ENCODE results near the gene SEZ6L.

DNA sequence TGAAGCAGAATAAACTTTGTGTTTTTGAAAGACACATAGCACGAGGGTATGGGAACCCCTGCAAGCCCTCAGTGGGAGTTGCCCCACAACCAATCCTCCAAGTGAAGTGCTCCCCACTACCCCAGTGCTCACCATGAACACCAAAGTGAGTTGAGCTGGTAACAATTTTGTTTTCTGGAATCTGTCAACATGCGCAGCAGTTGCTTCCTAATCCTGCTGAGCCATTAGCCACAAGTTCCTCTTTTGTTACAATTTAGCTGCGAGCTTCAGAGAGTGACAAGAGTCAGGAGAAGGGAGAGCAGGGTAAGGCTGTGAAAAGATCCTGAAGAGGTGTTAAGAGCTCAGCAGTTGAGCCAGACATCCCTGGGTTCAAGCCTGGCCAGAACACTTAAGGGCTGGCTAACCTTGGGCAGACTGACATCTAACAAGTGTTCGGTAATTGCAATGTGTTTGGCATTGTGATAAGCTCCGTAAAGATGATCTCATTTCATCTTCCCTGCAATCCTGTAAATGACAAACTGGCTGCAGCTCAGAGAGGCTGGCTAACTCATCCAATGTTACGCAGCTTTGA lies 235.7 kb downstream of the SEZ6L start:
- TF ChIP-seq, protein P1, sequence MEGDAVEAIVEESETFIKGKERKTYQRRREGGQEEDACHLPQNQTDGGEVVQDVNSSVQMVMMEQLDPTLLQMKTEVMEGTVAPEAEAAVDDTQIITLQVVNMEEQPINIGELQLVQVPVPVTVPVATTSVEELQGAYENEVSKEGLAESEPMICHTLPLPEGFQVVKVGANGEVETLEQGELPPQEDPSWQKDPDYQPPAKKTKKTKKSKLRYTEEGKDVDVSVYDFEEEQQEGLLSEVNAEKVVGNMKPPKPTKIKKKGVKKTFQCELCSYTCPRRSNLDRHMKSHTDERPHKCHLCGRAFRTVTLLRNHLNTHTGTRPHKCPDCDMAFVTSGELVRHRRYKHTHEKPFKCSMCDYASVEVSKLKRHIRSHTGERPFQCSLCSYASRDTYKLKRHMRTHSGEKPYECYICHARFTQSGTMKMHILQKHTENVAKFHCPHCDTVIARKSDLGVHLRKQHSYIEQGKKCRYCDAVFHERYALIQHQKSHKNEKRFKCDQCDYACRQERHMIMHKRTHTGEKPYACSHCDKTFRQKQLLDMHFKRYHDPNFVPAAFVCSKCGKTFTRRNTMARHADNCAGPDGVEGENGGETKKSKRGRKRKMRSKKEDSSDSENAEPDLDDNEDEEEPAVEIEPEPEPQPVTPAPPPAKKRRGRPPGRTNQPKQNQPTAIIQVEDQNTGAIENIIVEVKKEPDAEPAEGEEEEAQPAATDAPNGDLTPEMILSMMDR (optimal IDR thresholded peaks at IDR 0.05 in 1 of 3, IDR thresholded peaks at IDR 0.05 in 1 of 3, conservative IDR thresholded peaks at IDR 0.05 in 1 of 3; ENCODE audit: extremely low read depth in 1 of 3, insufficient read depth in 2 of 3, low read length in 3 of 3): no peak
- TF ChIP-seq EZH2 (IDR thresholded peaks at IDR 0.05; ENCODE audit: low read length): no peak
